Measurements from ENCODE around the gene EPHA4.

Gene EPHA4

GRCh38 chr2:221572821-221573429, 821 bp upstream of the EPHA4 start:
- Histone ChIP-seq H3K9me3 (ENCODE audit: insufficient read depth, low read length, severe bottlenecking) (peaks cover 4% of the 10 kb centered on the region), H2AFZ (ENCODE audit: low read depth, low read length) (no peak overlapping the region), H3K9ac (ENCODE audit: low read depth, low read length) (no peak overlapping the region), H3K4me2 (ENCODE audit: insufficient read depth, low read length) (no peak overlapping the region), H3K27ac (ENCODE audit: low read length) (no peak overlapping the region), H3K79me2 (ENCODE audit: insufficient read depth, low read length) (no peaks in the 10 kb centered on the region), H3K4me1 (ENCODE audit: insufficient read depth, low read length) (no peaks in the 10 kb centered on the region), H3K36me3 (ENCODE audit: insufficient read depth, low read length) (no peaks in the 10 kb centered on the region), H3K27me3 (ENCODE audit: insufficient read depth, low read length, poor library complexity) (no peaks in the 10 kb centered on the region), H4K20me1 (ENCODE audit: insufficient read depth, low read length) (no peaks in the 10 kb centered on the region), H3K4me3 (ENCODE audit: low read depth in 1 of 2, low read length in 2 of 2) (no peak overlapping the region)
- TF ChIP-seq CTCF (IDR thresholded peaks at IDR 0.05; ENCODE audit: borderline replicate concordance, extremely low read depth, low read length, poor library complexity, severe bottlenecking) = no peak
- DNase-seq = no peak
- no peak for ATAC-seq (ENCODE audit: insufficient read depth, low read depth)

- Histone ChIP-seq H3K9me3 (ENCODE audit: insufficient read depth, low read length, severe bottlenecking) (peaks cover 4% of the 10 kb centered on the region), H3K79me2 (ENCODE audit: insufficient read depth, low read length) (no peaks in the 10 kb centered on the region), H3K27me3 (ENCODE audit: insufficient read depth, low read length, poor library complexity) (no peaks in the 10 kb centered on the region), H3K27ac (ENCODE audit: low read length) (no peak overlapping the region), H3K4me1 (ENCODE audit: insufficient read depth, low read length) (no peaks in the 10 kb centered on the region), H4K20me1 (ENCODE audit: insufficient read depth, low read length) (no peaks in the 10 kb centered on the region), H3K4me3 (ENCODE audit: low read depth in 1 of 2, low read length in 2 of 2) (no peak overlapping the region), H3K4me2 (ENCODE audit: insufficient read depth, low read length) (no peak overlapping the region), H3K9ac (ENCODE audit: low read depth, low read length) (no peak overlapping the region), H3K36me3 (ENCODE audit: insufficient read depth, low read length) (no peaks in the 10 kb centered on the region), H2AFZ (ENCODE audit: low read depth, low read length) (no peak overlapping the region)
- ATAC-seq (ENCODE audit: insufficient read depth, low read depth) (no peak), DNase-seq (no peak)
- TF ChIP-seq EZH2 (IDR thresholded peaks at IDR 0.05; ENCODE audit: borderline replicate concordance, low read depth, low read length, severe bottlenecking) = no peak
- no peak for TF ChIP-seq CTCF (IDR thresholded peaks at IDR 0.05; ENCODE audit: borderline replicate concordance, extremely low read depth, low read length, poor library complexity, severe bottlenecking)
These were observed 419 bp downstream of the EPHA4 start for GRCh38 chr2:221571551-221572218.

GRCh38 chr2:221571025-221571550, 1.0 kb downstream of the EPHA4 start:
- peaks cover 4% of the 10 kb centered on the region for H3K9me3 ChIP-seq (ENCODE audit: insufficient read depth, low read length, severe bottlenecking)
- H3K4me2 ChIP-seq (ENCODE audit: insufficient read depth, low read length) = no peak overlapping the region
- no peak for TF ChIP-seq CTCF (IDR thresholded peaks at IDR 0.05; ENCODE audit: borderline replicate concordance, extremely low read depth, low read length, poor library complexity, severe bottlenecking)
- TF ChIP-seq EZH2 (IDR thresholded peaks at IDR 0.05; ENCODE audit: borderline replicate concordance, low read depth, low read length, severe bottlenecking) = no peak
- H4K20me1 ChIP-seq (ENCODE audit: insufficient read depth, low read length) = no peaks in the 10 kb centered on the region
- H3K4me1 ChIP-seq (ENCODE audit: insufficient read depth, low read length) = no peaks in the 10 kb centered on the region
- H3K9ac ChIP-seq (ENCODE audit: low read depth, low read length) = no peak overlapping the region
- no peak overlapping the region for H2AFZ ChIP-seq (ENCODE audit: low read depth, low read length)
- ATAC-seq (ENCODE audit: insufficient read depth, low read depth) (no peak), DNase-seq (no peak)
- no peak overlapping the region for H3K4me3 ChIP-seq (ENCODE audit: low read depth in 1 of 2, low read length in 2 of 2)
- no peaks in the 10 kb centered on the region for H3K27me3 ChIP-seq (ENCODE audit: insufficient read depth, low read length, poor library complexity)
- H3K36me3 ChIP-seq (ENCODE audit: insufficient read depth, low read length) = no peaks in the 10 kb centered on the region
- no peaks in the 10 kb centered on the region for H3K79me2 ChIP-seq (ENCODE audit: insufficient read depth, low read length)
- no peak overlapping the region for H3K27ac ChIP-seq (ENCODE audit: low read length)
